WERI-Rb-1 (cell line): ENCODE measurements around the gene PLEKHO1.

Experiments used
- DNase-seq: peaks from one replicate; pipeline ENCODE4 v3.0.0-alpha.2; 2020
- H3K27ac ChIP-seq: fragments of 250-450 bp; sonication (Bioruptor Pico); 2 replicates; pipeline ENCODE4 v1.5.1; 2020; ENCODE audit warnings: mild to moderate bottlenecking, moderate library complexity
- H3K27me3 ChIP-seq: fragments of 250-450 bp; sonication (Bioruptor Pico); 2 replicates; pipeline ENCODE4 v1.5.1; 2021; ENCODE audit warnings: mild to moderate bottlenecking, low read depth, moderate library complexity; ENCODE audit not compliant: insufficient read depth, severe bottlenecking
- H3K36me3 ChIP-seq: fragments of 250-450 bp; sonication (Bioruptor Pico); 2 replicates; pipeline ENCODE4 v1.5.1; 2020; ENCODE audit warnings: mild to moderate bottlenecking, moderate library complexity
- H3K4me3 ChIP-seq: 2 replicates; pipeline ENCODE4 v1.5.1; 2011; ENCODE audit warnings: low read depth, mild to moderate bottlenecking, control low read depth, low read length
- H3K9me3 ChIP-seq: fragments of 250-450 bp; sonication (Bioruptor Pico); 2 replicates; pipeline ENCODE4 v1.5.1; 2021; ENCODE audit warnings: mild to moderate bottlenecking, moderate library complexity; ENCODE audit not compliant: severe bottlenecking
- TF ChIP-seq, protein P1 (sequence below): IDR thresholded peaks from 2 replicates; pipeline ENCODE4 v1.5.1; 2011; ENCODE audit warnings: low read depth, mild to moderate bottlenecking, control low read depth, inconsistent platforms, low read length

PLEKHO1 gene

GRCh38 chr1:150162862-150163706, 13.4 kb downstream of the PLEKHO1 start:
- H3K27me3 ChIP-seq: no peaks in the 10 kb centered on the region
- DNase-seq: peak; percentile 71
- TF ChIP-seq, protein P1, sequence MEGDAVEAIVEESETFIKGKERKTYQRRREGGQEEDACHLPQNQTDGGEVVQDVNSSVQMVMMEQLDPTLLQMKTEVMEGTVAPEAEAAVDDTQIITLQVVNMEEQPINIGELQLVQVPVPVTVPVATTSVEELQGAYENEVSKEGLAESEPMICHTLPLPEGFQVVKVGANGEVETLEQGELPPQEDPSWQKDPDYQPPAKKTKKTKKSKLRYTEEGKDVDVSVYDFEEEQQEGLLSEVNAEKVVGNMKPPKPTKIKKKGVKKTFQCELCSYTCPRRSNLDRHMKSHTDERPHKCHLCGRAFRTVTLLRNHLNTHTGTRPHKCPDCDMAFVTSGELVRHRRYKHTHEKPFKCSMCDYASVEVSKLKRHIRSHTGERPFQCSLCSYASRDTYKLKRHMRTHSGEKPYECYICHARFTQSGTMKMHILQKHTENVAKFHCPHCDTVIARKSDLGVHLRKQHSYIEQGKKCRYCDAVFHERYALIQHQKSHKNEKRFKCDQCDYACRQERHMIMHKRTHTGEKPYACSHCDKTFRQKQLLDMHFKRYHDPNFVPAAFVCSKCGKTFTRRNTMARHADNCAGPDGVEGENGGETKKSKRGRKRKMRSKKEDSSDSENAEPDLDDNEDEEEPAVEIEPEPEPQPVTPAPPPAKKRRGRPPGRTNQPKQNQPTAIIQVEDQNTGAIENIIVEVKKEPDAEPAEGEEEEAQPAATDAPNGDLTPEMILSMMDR: peak; percentile 15; the same call in 1 of the 2 replicates
- no peaks in the 10 kb centered on the region for H3K9me3 ChIP-seq
- peaks cover 26% of the 10 kb centered on the region for H3K36me3 ChIP-seq
- peak overlapping the region; percentile 27 for H3K27ac ChIP-seq
- H3K4me3 ChIP-seq: no peak overlapping the region

GRCh38 chr1:150164224-150164623, 14.5 kb downstream of the PLEKHO1 start:
- Histone ChIP-seq H3K36me3 (peaks cover 14% of the 10 kb centered on the region), H3K9me3 (no peaks in the 10 kb centered on the region), H3K4me3 (no peak overlapping the region), H3K27me3 (no peaks in the 10 kb centered on the region), H3K27ac (no peak overlapping the region)
- TF ChIP-seq, protein P1: no peak
- DNase-seq: no peak

- TF ChIP-seq, protein P1: no peak
- H3K4me3 ChIP-seq: no peak overlapping the region
- DNase-seq: no peak
- no peaks in the 10 kb centered on the region for H3K27me3 ChIP-seq
- peaks cover 9% of the 10 kb centered on the region for H3K36me3 ChIP-seq
- no peak overlapping the region for H3K27ac ChIP-seq
- H3K9me3 ChIP-seq: no peaks in the 10 kb centered on the region
These were observed 15.1 kb downstream of the PLEKHO1 start for GRCh38 chr1:150164779-150165178.

DNA sequence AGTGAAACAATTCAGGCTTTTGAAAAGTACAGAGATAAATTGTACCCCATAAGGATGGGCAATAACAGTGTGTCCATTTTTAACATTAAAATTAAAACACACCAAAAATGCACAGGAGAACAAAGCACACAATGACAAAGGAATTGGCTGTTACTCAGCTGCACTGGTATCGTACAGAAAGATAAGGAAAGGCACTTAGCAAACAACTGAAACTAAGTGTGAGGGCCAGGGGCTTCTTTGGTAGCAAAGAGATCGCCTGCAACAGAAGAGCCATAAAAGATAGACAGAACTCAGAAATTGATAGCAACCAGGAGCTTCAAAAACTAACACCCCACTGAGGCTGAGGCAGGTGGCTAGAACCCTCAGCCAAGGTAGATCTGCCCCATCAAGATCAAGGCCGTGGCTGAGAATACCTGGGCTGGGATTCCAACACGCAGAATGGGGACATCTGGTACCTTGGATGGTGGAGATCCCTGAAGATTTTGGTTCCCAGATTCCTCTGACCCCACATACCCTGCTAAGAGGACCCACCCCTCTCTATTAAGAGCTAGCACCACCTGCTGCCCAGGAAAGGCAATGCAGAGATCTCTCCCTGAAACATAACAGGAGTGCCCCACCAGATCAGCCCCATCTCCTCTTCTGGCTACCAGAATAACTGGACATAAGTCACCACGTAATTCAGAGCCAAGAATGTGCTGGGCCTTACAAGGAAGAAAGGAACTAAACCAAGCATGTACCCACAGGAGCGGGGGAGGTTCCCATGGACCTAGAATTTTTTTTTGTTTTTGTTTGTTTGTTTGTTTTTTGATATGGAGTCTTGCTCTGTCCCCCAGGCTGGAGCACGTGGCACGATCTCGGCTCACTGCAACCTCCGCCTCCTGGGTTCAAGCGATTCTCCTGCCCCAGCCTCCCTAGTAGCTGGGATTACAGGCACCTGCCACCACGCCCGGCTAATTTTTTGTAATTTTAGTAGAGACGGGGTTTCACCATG, 16.2 kb downstream of the PLEKHO1 start:
- no peaks in the 10 kb centered on the region for H3K27me3 ChIP-seq
- DNase-seq: peak; percentile 88
- no peaks in the 10 kb centered on the region for H3K36me3 ChIP-seq
- TF ChIP-seq, protein P1: peak; percentile 95
- H3K9me3 ChIP-seq: no peaks in the 10 kb centered on the region
- no peak overlapping the region for H3K27ac ChIP-seq
- H3K4me3 ChIP-seq: no peak overlapping the region

- TF ChIP-seq, protein P1: peak; percentile 93
- Histone ChIP-seq H3K4me3 (no peak overlapping the region), H3K27ac (no peak overlapping the region), H3K36me3 (no peaks in the 10 kb centered on the region), H3K27me3 (no peaks in the 10 kb centered on the region), H3K9me3 (no peaks in the 10 kb centered on the region)
- DNase-seq: peak; percentile 90
These were observed 19.4 kb downstream of the PLEKHO1 start for GRCh38 chr1:150168960-150169601.
